Measurements from ENCODE around the gene SLC18A3. TPM values are rescaled to one million over a fixed set of nuclear protein-coding genes. Genes with fewer than 3 reads are reported as not detected.

The SLC18A3 gene
- total RNA-seq, 2 experiments from 2014 or later = not detected

DNA sequence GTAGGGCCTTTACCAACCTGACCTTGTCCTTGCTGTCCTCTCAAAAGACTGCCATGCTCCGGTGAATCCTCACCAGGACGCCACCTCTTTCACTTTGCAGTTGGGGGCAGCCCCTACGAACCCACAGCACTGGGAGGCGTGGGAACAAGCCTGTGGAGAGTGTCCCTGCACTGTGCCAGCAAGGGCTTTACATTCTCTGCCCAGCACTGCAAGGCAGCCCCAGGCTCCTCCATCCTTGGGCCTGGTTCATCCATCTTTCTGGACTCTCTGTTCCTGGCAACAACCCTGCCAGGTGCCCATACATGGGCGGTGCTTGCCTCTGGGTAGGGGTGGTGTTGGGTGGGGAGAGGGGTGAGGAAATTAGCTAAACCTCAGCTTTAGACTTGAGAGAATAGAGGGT, 5.1 kb downstream of the SLC18A3 start:
- Mint-ChIP-seq H3K4me3 (no peak overlapping the region), H3K27me3 (peaks cover 67% of the 10 kb centered on the region), H3K36me3 (ENCODE audit: low read depth) (peaks cover 2% of the 10 kb centered on the region), H3K9me3 (no peaks in the 10 kb centered on the region), H3K27ac (no peak overlapping the region), H3K4me1 (ENCODE audit: low read depth) (peaks cover 4% of the 10 kb centered on the region)
- intact Hi-C loops (cut with micrococcal nuclease) = no loop called here
- ATAC-seq = no peak
- no peak for DNase-seq
- POLR2A ChIA-PET = no interaction called here
- CTCF ChIA-PET = no interaction called here
- TF ChIP-seq, protein P1, sequence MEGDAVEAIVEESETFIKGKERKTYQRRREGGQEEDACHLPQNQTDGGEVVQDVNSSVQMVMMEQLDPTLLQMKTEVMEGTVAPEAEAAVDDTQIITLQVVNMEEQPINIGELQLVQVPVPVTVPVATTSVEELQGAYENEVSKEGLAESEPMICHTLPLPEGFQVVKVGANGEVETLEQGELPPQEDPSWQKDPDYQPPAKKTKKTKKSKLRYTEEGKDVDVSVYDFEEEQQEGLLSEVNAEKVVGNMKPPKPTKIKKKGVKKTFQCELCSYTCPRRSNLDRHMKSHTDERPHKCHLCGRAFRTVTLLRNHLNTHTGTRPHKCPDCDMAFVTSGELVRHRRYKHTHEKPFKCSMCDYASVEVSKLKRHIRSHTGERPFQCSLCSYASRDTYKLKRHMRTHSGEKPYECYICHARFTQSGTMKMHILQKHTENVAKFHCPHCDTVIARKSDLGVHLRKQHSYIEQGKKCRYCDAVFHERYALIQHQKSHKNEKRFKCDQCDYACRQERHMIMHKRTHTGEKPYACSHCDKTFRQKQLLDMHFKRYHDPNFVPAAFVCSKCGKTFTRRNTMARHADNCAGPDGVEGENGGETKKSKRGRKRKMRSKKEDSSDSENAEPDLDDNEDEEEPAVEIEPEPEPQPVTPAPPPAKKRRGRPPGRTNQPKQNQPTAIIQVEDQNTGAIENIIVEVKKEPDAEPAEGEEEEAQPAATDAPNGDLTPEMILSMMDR (IDR thresholded peaks at IDR 0.05) = no peak

DNA sequence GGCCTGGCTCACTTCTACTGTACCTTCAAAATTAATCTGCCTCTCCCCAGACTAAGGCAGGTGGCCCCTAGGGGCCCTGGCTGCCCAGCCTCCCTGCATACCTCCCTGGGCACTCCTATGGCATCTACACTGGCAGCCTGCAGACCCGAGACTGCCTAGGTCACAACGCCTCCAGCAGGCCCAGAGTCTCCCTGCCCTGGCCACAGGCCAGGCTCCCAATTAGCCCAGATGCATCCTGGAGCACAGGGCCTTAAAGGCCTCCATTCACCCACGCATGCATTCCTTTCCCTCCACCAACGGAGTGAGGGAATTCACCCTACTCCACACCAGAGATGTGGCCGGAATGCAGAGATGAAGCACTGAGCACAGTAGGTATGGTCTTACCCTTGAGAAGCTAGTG, 5.6 kb downstream of the SLC18A3 start:
- peaks cover 2% of the 10 kb centered on the region for H3K36me3 Mint-ChIP-seq (ENCODE audit: low read depth)
- POLR2A ChIA-PET = no interaction called here
- H3K4me1 Mint-ChIP-seq (ENCODE audit: low read depth) = peaks cover 4% of the 10 kb centered on the region
- TF ChIP-seq, protein P1 (IDR thresholded peaks at IDR 0.05) = no peak
- intact Hi-C loops (cut with micrococcal nuclease) = no loop called here
- peaks cover 67% of the 10 kb centered on the region for H3K27me3 Mint-ChIP-seq
- no peak overlapping the region for H3K4me3 Mint-ChIP-seq
- DNase-seq (no peak), ATAC-seq (no peak)
- CTCF ChIA-PET = no interaction called here
- H3K27ac Mint-ChIP-seq = no peak overlapping the region
- no peaks in the 10 kb centered on the region for H3K9me3 Mint-ChIP-seq

- peaks cover 60% of the 10 kb centered on the region for H3K27me3 Mint-ChIP-seq
- no peak for ATAC-seq
- POLR2A ChIA-PET = no interaction called here
- no peaks in the 10 kb centered on the region for H3K9me3 Mint-ChIP-seq
- no peak for DNase-seq
- CTCF ChIA-PET = no interaction called here
- peaks cover 2% of the 10 kb centered on the region for H3K36me3 Mint-ChIP-seq (ENCODE audit: low read depth)
- no peak overlapping the region for H3K4me3 Mint-ChIP-seq
- H3K4me1 Mint-ChIP-seq (ENCODE audit: low read depth) = peaks cover 4% of the 10 kb centered on the region
- H3K27ac Mint-ChIP-seq = no peak overlapping the region
- intact Hi-C loops (cut with micrococcal nuclease) = no loop called here
- TF ChIP-seq, protein P1 (IDR thresholded peaks at IDR 0.05) = no peak
Observed at GRCh38 chr10:49616421-49617101, 6.5 kb downstream of the SLC18A3 start.

GRCh38 chr10:49617121-49618020, 7.3 kb downstream of the SLC18A3 start:
- H3K9me3 Mint-ChIP-seq = no peaks in the 10 kb centered on the region
- ATAC-seq (no peak), DNase-seq (no peak)
- H3K36me3 Mint-ChIP-seq (ENCODE audit: low read depth) = peaks cover 2% of the 10 kb centered on the region
- H3K27ac Mint-ChIP-seq = no peak overlapping the region
- ChIA-PET POLR2A (no interaction called here), CTCF (no interaction called here)
- H3K4me1 Mint-ChIP-seq (ENCODE audit: low read depth) = peaks cover 4% of the 10 kb centered on the region
- no peak overlapping the region for H3K4me3 Mint-ChIP-seq
- intact Hi-C loops (cut with micrococcal nuclease) = no loop called here
- TF ChIP-seq, protein P1 (IDR thresholded peaks at IDR 0.05) = no peak
- peaks cover 52% of the 10 kb centered on the region for H3K27me3 Mint-ChIP-seq

DNA sequence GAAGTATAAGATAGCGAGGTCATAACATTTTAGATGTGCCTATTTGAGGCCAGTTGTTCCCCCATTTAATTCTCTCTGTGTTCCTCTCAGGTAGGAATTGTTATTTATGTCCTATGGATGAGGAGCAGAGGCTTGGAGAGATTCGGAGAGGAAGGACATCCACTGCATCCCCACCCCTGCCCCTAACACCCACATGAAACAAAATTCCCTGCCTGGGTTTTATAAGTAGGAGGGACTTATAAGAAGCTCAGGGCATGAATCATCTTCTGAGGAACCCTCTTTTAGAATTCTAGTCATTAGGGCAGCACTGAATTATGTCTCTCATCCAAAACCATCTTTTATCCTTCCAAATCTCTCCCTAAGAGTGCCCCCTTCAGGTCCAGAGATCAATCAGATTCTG, 8.7 kb downstream of the SLC18A3 start:
- H3K4me3 Mint-ChIP-seq = no peak overlapping the region
- no peaks in the 10 kb centered on the region for H3K9me3 Mint-ChIP-seq
- intact Hi-C loops (cut with micrococcal nuclease) = no loop called here
- H3K4me1 Mint-ChIP-seq (ENCODE audit: low read depth) = peaks cover 4% of the 10 kb centered on the region
- ChIA-PET CTCF (interaction anchor here (1.1 kb wide), 1 partner anchor 31 kb away, joined by 3 read pairs; no protein-coding TSS in a partner anchor), POLR2A (no interaction called here)
- DNase-seq (no peak), ATAC-seq (no peak)
- H3K36me3 Mint-ChIP-seq (ENCODE audit: low read depth) = no peaks in the 10 kb centered on the region
- TF ChIP-seq, protein P1 (IDR thresholded peaks at IDR 0.05) = no peak
- H3K27me3 Mint-ChIP-seq = peaks cover 38% of the 10 kb centered on the region
- H3K27ac Mint-ChIP-seq = no peak overlapping the region
